Mesendoderm (in vitro differentiated cells): ENCODE results near the gene TAMM41.
A peak's percentile ranks its signal among the peaks of the same experiment; 100 is the strongest.
"Not testable (repeated sequence)": the region's sequence is repeated elsewhere in the genome, so short reads cannot be mapped to it uniquely, and the experiment has no call there.

Experiments used
- DNase-seq: peaks from one replicate; pipeline ENCODE4 v3.0.0; 2013
- H2AK5ac ChIP-seq: 2 replicates; pipeline ENCODE4 v1.6.1; 2013; ENCODE audit warnings: low read length, inconsistent platforms
- H2BK120ac ChIP-seq: 2 replicates; pipeline ENCODE4 v1.6.1; 2013; ENCODE audit warnings: low read depth, mild to moderate bottlenecking, low read length, moderate library complexity, mixed read lengths
- H2BK15ac ChIP-seq: replicated peaks from 2 replicates; pipeline ENCODE4 v1.6.1; 2013; ENCODE audit warnings: low read depth, mild to moderate bottlenecking, moderate library complexity
- H2BK5ac ChIP-seq: 2 replicates; pipeline ENCODE4 v1.6.1; 2013; ENCODE audit warnings: low read length, inconsistent platforms
- H3K18ac ChIP-seq: 2 replicates; pipeline ENCODE4 v1.6.1; 2013; ENCODE audit warnings: mild to moderate bottlenecking, low read length, mixed read lengths
- H3K23ac ChIP-seq: one replicate; pipeline ENCODE4 v1.6.1; 2013; ENCODE audit warnings: low read length
- H3K27ac ChIP-seq: 2 replicates; pipeline ENCODE4 v1.5.1; 2013; ENCODE audit warnings: low read depth, mild to moderate bottlenecking, inconsistent platforms, low read length, moderate library complexity
- H3K27me3 ChIP-seq: 2 replicates; pipeline ENCODE4 v1.6.1; 2013; ENCODE audit warnings: low read length, control low read depth, mild to moderate bottlenecking, inconsistent platforms; ENCODE audit not compliant: insufficient read depth, poor library complexity
- H3K36me3 ChIP-seq: 2 replicates; pipeline ENCODE4 v1.6.1; 2013; ENCODE audit warnings: low read length, inconsistent platforms; ENCODE audit not compliant: control insufficient read depth, insufficient read depth
- H3K4ac ChIP-seq: one replicate; pipeline ENCODE4 v1.6.1; 2013; ENCODE audit warnings: low read depth, mild to moderate bottlenecking, low read length, moderate library complexity
- H3K4me1 ChIP-seq: 2 replicates; pipeline ENCODE4 v1.6.1; 2013; ENCODE audit warnings: low read depth, low read length, inconsistent platforms; ENCODE audit not compliant: control insufficient read depth
- H3K4me2 ChIP-seq: 2 replicates; pipeline ENCODE4 v1.6.1; 2013; ENCODE audit warnings: low read length
- H3K4me3 ChIP-seq: 2 replicates; pipeline ENCODE4 v1.5.1; 2013; ENCODE audit warnings: mild to moderate bottlenecking, low read length
- H3K56ac ChIP-seq: one replicate; pipeline ENCODE4 v1.6.1; 2013; ENCODE audit warnings: low read length
- H3K79me1 ChIP-seq: 2 replicates; pipeline ENCODE4 v1.6.1; 2013; ENCODE audit warnings: low read length, inconsistent platforms
- H3K79me2 ChIP-seq: 2 replicates; pipeline ENCODE4 v1.6.1; 2013; ENCODE audit warnings: mild to moderate bottlenecking, low read length; ENCODE audit not compliant: control insufficient read depth, insufficient read depth
- H3K9ac ChIP-seq: 2 replicates; pipeline ENCODE4 v1.6.1; 2013; ENCODE audit warnings: low read length, inconsistent platforms
- H4K5ac ChIP-seq: one replicate; pipeline ENCODE4 v1.6.1; 2013; ENCODE audit warnings: low read length
- H4K8ac ChIP-seq: one replicate; pipeline ENCODE4 v1.6.1; 2013; ENCODE audit warnings: low read depth, mild to moderate bottlenecking, control low read depth, low read length, moderate library complexity
- WGBS: extraction: QIAGEN DNeasy Blood & Tissue Kit; methylation state at CpG from one replicate; pipeline ENCODE4 v1.1.7; 2013; ENCODE audit warnings: low lambda C conversion rate, missing lambda C conversion rate; ENCODE audit not compliant: insufficient coverage; ENCODE audit errors: extremely low coverage; 5-methylcytosine and 5-hydroxymethylcytosine counted together

The TAMM41 gene

GRCh38 chr3:11757929-11758328 is 88.8 kb downstream of the TAMM41 start:
- Histone ChIP-seq H3K79me1 (no peaks in the 10 kb centered on the region), H3K23ac (no peak overlapping the region), H4K8ac (no peak overlapping the region), H2AK5ac (no peak overlapping the region), H3K18ac (no peak overlapping the region), H3K4me1 (no peaks in the 10 kb centered on the region), H3K4me3 (no peak overlapping the region), H3K56ac (no peak overlapping the region), H2BK5ac (no peak overlapping the region), H2BK120ac (no peak overlapping the region), H3K36me3 (no peaks in the 10 kb centered on the region), H3K4me2 (no peak overlapping the region), H3K4ac (no peak overlapping the region), H4K5ac (no peak overlapping the region), H3K9ac (no peak overlapping the region), H3K79me2 (no peaks in the 10 kb centered on the region), H3K27me3 (no peaks in the 10 kb centered on the region), H2BK15ac (no peak overlapping the region), H3K27ac (no peak overlapping the region)
- no peak for DNase-seq
- WGBS: no CpG with 5 or more reads among the region's 6 CpGs

- no peak overlapping the region for H3K27ac ChIP-seq
- no peak overlapping the region for H2AK5ac ChIP-seq
- no peak overlapping the region for H4K5ac ChIP-seq
- H2BK15ac ChIP-seq: no peak overlapping the region
- H3K79me1 ChIP-seq: no peaks in the 10 kb centered on the region
- H3K9ac ChIP-seq: no peak overlapping the region
- no peak overlapping the region for H3K18ac ChIP-seq
- H3K36me3 ChIP-seq: no peaks in the 10 kb centered on the region
- no peak overlapping the region for H3K4me3 ChIP-seq
- no peak overlapping the region for H3K4me2 ChIP-seq
- H4K8ac ChIP-seq: no peak overlapping the region
- WGBS: no CpG with 5 or more reads among the region's 9 CpGs
- no peak overlapping the region for H3K56ac ChIP-seq
- H3K4me1 ChIP-seq: no peaks in the 10 kb centered on the region
- no peaks in the 10 kb centered on the region for H3K27me3 ChIP-seq
- H3K23ac ChIP-seq: no peak overlapping the region
- H2BK5ac ChIP-seq: no peak overlapping the region
- DNase-seq: no peak
- H3K79me2 ChIP-seq: no peaks in the 10 kb centered on the region
- no peak overlapping the region for H3K4ac ChIP-seq
- H2BK120ac ChIP-seq: no peak overlapping the region
Measured at GRCh38 chr3:11757441-11757875, 89.2 kb downstream of the TAMM41 start.

- Histone ChIP-seq H3K79me1 (no peaks in the 10 kb centered on the region), H3K4me1 (no peaks in the 10 kb centered on the region), H3K9ac (no peak overlapping the region), H2BK15ac (no peak overlapping the region), H3K18ac (no peak overlapping the region), H3K4me3 (no peak overlapping the region), H4K8ac (no peak overlapping the region), H2AK5ac (no peak overlapping the region), H2BK120ac (no peak overlapping the region), H3K23ac (no peak overlapping the region), H3K4me2 (no peak overlapping the region), H3K27me3 (no peaks in the 10 kb centered on the region), H3K56ac (peak overlapping the region; percentile 25), H3K36me3 (no peaks in the 10 kb centered on the region), H2BK5ac (no peak overlapping the region), H3K4ac (no peak overlapping the region), H3K27ac (no peak overlapping the region), H4K5ac (no peak overlapping the region), H3K79me2 (no peaks in the 10 kb centered on the region)
- no CpG with 5 or more reads among the region's 12 CpGs for WGBS
- no peak for DNase-seq
Measured at GRCh38 chr3:11755276-11755675, 91.4 kb downstream of the TAMM41 start.

GRCh38 chr3:11752254-11752653 is 94.4 kb downstream of the TAMM41 start:
- DNase-seq, H2BK15ac ChIP-seq, H3K4me2 ChIP-seq, H2BK5ac ChIP-seq, H3K27ac ChIP-seq, H3K18ac ChIP-seq, H3K79me2 ChIP-seq, H3K23ac ChIP-seq, H3K27me3 ChIP-seq, H3K4ac ChIP-seq, H2BK120ac ChIP-seq, H3K9ac ChIP-seq, H3K56ac ChIP-seq, H4K8ac ChIP-seq, H3K4me1 ChIP-seq, H4K5ac ChIP-seq, H3K79me1 ChIP-seq, H2AK5ac ChIP-seq, H3K4me3 ChIP-seq, H3K36me3 ChIP-seq: not testable (repeated sequence)
- WGBS: no CpG with 5 or more reads among the region's 4 CpGs

GRCh38 chr3:11748306-11748705 is 98.4 kb downstream of the TAMM41 start:
- not testable (repeated sequence) for H2BK15ac ChIP-seq, H4K8ac ChIP-seq, H2BK5ac ChIP-seq, H4K5ac ChIP-seq, H3K9ac ChIP-seq, H3K4me3 ChIP-seq, H3K18ac ChIP-seq, H3K27me3 ChIP-seq, H3K23ac ChIP-seq, H3K79me1 ChIP-seq, H2BK120ac ChIP-seq, H3K79me2 ChIP-seq, H3K4me1 ChIP-seq, H3K56ac ChIP-seq, H3K36me3 ChIP-seq, H3K4ac ChIP-seq, H2AK5ac ChIP-seq, H3K27ac ChIP-seq, H3K4me2 ChIP-seq, DNase-seq
- no CpG with 5 or more reads among the region's 9 CpGs for WGBS
